ENCODE results near the gene HNMT. TPM values are rescaled to one million over a fixed set of nuclear protein-coding genes. Genes with fewer than 3 reads are reported as not detected.

The HNMT gene
- total and polyA plus RNA-seq, 2 of the 13 experiments (the other 11 are each of a cell fraction or from before 2014, with no cell fraction given) = 279 to 309 TPM

- TF ChIP-seq ZBED4 (CRISPR knock-in tag; IDR thresholded peaks at IDR 0.05; ENCODE audit: borderline replicate concordance) (no peak), CENPT (CRISPR knock-in tag; IDR thresholded peaks at IDR 0.05; ENCODE audit: low read depth) (no peak), ZNF879 (CRISPR knock-in tag; IDR thresholded peaks at IDR 0.05) (no peak), SSRP1 (CRISPR knock-in tag; IDR thresholded peaks at IDR 0.05) (0 out of 2 replicates have a peak, but pooled peaks have one; percentile 53), POLR2G (IDR thresholded peaks at IDR 0.05; ENCODE audit: low read depth, low read length) (0 out of 2 replicates have a peak, but pooled peaks have one; percentile 19), ZNF383 (CRISPR knock-in tag; IDR thresholded peaks at IDR 0.05; ENCODE audit: borderline replicate concordance) (no peak), ZEB1 (IDR thresholded peaks at IDR 0.05; ENCODE audit: insufficient replicate concordance, low read depth) (no peak), PPARG (CRISPR knock-in tag; conservative IDR thresholded peaks at IDR 0.05) (no peak), ZMYM2 (CRISPR knock-in tag; IDR thresholded peaks at IDR 0.05) (no peak), HNF4A (CRISPR knock-in tag; IDR thresholded peaks at IDR 0.05) (no peak), TFDP2 (CRISPR knock-in tag; IDR thresholded peaks at IDR 0.05) (no peak), LCORL (IDR thresholded peaks at IDR 0.05) (no peak), LCORL (CRISPR knock-in tag; IDR thresholded peaks at IDR 0.05) (no peak), ZNF660 (CRISPR knock-in tag; IDR thresholded peaks at IDR 0.05; ENCODE audit: borderline replicate concordance, low read depth) (no peak), JUNB (CRISPR knock-in tag; IDR thresholded peaks at IDR 0.05; ENCODE audit: borderline replicate concordance) (no peak), ZNF687 (CRISPR knock-in tag; IDR thresholded peaks at IDR 0.05) (no peak), CHD4 (IDR thresholded peaks at IDR 0.05; ENCODE audit: borderline replicate concordance, low read length) (no peak), EHMT2 (IDR thresholded peaks at IDR 0.05; ENCODE audit: borderline replicate concordance, low read depth, low read length) (no peak), ZNF496 (CRISPR knock-in tag; IDR thresholded peaks at IDR 0.05; ENCODE audit: insufficient replicate concordance) (no peak), RBM22 (optimal IDR thresholded peaks at IDR 0.05; ENCODE audit: low read length) (peak; percentile 89)
- TF ChIP-seq, protein P1, sequence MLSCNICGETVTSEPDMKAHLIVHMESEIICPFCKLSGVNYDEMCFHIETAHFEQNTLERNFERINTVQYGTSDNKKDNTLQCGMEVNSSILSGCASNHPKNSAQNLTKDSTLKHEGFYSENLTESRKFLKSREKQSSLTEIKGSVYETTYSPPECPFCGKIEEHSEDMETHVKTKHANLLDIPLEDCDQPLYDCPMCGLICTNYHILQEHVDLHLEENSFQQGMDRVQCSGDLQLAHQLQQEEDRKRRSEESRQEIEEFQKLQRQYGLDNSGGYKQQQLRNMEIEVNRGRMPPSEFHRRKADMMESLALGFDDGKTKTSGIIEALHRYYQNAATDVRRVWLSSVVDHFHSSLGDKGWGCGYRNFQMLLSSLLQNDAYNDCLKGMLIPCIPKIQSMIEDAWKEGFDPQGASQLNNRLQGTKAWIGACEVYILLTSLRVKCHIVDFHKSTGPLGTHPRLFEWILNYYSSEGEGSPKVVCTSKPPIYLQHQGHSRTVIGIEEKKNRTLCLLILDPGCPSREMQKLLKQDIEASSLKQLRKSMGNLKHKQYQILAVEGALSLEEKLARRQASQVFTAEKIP (CRISPR knock-in tag; IDR thresholded peaks at IDR 0.05; ENCODE audit: borderline replicate concordance) = no peak
Observed at GRCh38 chr2:137998503-137998902, 34.2 kb downstream of the HNMT start (continued).

Measured in HepG2 (cell line).